Right lung (tissue), 5 donors: ENCODE data around the gene TPO. TPM values are rescaled to one million over a fixed set of nuclear protein-coding genes. Genes with fewer than 3 reads are reported as not detected.
"Not testable (repeated sequence)": the region's sequence is repeated elsewhere in the genome, so short reads cannot be mapped to it uniquely, and the experiment has no call there.

ENCODE experiments used
- DNase-seq, 2 donors: peaks; one replicate each; pipeline ENCODE4 v3.0.0-alpha.2; 2013
- polyA plus RNA-seq, 5 donors: library from polyadenylated mRNA; unstranded; fragments of 120-200 nt; gene quantifications; one replicate each; pipeline versions ENCODE4 v1.2.1 to v1.2.3, GENCODE V29; 2013; ENCODE audit warnings: inconsistent platforms in 1 of 5, low replicate concordance in 1 of 5; ENCODE audit not compliant: insufficient read length in 5 of 5, insufficient read depth in 1 of 5

Gene TPO
- polyA plus RNA-seq, 5 donors = 0.11 to 0.33 (median 0.18) TPM

GRCh38 chr2:1483551-1483950 is 70.3 kb downstream of the TPO start:
- no peak for DNase-seq

GRCh38 chr2:1484131-1484884 is 71.0 kb downstream of the TPO start:
- DNase-seq = no peak

DNA sequence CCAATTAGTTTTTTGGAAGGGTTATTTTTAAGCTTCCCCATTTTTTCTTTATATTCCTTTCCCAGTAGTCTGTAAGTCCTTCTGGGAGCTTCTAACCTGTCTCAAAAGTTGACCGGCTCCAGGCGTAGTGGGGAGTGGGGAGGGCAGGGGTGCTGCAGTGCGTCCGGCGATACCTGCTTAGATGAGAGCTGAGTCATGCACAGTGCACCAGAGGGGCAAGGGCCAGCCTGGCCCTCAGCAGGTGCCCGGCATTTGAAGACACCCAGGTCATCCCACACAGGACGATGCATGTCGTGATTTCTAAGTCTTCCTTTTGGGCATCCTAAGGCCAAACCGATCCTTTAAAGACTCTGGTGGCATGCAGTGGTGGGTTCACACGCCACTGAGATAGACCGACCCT is 73.4 kb downstream of the TPO start:
- DNase-seq = no peak

- no peak for DNase-seq
These were observed 74.5 kb downstream of the TPO start for GRCh38 chr2:1487758-1488157.

GRCh38 chr2:1488181-1488671 is 75.0 kb downstream of the TPO start:
- no peak for DNase-seq

DNA sequence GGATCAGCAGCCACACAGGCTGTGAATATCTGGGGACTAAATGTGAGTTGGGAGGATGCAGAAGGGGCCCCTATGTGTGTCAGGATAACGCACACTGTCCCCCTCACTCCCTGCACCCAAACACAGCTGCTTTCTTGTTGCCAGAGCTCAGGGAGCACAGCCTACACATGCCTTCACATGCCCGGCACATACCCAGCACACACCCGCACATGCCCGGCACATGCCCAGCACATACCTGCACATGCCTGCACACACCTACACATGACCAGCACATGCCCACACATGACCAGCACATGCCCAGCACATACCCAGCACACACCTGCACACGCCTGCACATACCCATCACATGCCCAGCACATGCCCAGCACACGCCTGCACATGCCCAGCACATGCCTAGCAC is 75.6 kb downstream of the TPO start:
- no peak for DNase-seq

GRCh38 chr2:1489486-1489885 is 76.2 kb downstream of the TPO start:
- DNase-seq = no peak

DNA sequence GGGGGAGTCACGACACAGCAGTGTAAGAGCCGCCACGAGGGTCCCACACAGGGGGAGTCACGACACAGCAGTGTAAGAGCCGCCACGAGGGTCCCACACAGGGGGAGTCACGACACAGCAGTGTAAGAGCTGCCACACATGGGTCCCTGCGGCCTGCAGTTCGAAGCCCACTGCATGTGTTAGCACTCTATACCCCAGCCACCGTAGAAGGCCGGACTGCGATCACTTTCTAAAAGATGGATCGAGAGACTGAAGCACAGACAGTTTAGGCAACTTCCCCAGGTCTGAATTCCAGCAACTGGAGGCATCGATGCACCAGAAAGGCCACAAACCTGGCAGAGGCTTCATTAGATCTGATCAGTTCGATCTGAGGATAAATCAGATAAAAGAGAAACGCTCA is 77.1 kb downstream of the TPO start:
- not testable (repeated sequence) for DNase-seq

GRCh38 chr2:1491751-1492150 is 78.5 kb downstream of the TPO start:
- no peak for DNase-seq

- DNase-seq = not testable (repeated sequence)
These were observed 79.0 kb downstream of the TPO start for GRCh38 chr2:1492231-1492630.

DNA sequence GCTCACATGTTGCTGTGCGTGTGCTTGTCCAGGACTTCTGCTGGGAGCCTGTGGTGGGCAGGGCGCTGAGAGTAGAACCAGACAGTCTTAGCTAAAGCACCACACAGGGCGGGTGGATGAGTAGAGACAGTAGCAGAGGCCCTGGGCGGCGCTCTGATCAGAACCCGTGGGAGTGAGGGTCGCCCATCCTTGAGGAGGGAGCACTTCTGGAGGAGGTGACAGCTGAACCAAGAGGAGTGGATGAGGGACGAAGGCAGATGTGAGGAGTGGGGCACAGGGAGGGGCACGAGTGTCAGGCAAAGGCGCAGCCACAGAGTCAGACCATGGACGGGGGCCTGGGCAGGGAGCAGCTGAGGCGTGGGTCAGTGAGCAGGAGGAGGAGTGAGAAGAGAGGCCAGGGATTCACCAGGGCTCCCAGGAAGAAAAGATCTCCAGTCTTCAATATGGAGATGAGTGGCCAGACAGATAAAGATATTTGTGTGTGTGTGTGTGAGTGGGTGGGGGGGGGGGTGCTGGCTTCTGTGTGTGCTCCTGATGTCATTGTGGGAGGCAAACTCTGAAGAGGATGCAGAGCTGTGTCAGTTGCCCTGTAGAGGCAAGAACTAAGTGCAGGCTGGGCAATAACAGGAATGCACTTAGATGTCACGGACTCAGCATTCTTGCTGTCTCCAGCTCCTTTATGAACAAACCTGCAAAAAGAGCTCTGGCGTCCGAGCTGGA is 79.6 kb downstream of the TPO start:
- no peak for DNase-seq

DNA sequence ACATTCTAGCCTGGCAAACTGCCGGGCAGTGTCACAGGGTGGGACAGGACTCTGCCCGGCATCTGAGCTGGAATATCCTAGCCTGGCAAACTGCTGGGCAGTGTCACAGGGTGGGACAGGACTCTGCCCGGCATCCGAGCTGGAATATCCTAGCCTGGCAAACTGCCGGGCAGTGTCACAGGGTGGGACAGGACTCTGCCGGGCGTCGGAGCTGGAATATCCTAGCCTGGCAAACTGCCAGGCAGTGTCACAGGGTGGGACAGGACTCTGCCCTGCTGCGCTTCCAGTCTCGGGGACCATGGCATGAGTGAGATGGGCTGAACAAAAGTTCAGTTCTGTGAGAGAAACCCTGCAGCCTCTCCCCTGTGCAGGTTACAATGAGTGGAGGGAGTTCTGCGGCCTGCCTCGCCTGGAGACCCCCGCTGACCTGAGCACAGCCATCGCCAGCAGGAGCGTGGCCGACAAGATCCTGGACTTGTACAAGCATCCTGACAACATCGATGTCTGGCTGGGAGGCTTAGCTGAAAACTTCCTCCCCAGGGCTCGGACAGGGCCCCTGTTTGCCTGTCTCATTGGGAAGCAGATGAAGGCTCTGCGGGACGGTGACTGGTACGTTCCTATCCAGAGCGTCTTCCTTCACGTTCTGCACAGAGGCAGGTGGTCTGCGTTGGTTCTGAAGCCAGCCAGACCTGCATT is 80.3 kb downstream of the TPO start:
- no peak for DNase-seq

DNA sequence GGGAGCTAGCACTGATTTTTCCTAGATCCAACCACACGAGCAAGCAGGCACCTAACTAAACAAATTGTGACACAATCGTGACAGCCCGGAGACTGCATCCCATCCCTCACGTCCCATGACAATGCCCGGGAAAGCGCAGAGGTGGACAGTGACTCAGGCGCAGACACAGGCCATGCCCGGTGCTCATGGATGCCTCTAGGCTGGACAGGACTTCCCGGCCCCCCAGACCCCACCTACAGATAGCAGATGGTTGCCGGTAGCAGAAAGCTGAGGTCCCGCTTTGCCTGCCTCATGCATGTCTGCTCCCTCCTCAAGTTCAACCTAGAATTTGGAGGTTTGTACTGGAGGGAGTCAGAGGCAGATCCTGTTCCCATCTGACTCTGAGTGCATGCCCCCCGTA is 81.0 kb downstream of the TPO start:
- DNase-seq = no peak

DNA sequence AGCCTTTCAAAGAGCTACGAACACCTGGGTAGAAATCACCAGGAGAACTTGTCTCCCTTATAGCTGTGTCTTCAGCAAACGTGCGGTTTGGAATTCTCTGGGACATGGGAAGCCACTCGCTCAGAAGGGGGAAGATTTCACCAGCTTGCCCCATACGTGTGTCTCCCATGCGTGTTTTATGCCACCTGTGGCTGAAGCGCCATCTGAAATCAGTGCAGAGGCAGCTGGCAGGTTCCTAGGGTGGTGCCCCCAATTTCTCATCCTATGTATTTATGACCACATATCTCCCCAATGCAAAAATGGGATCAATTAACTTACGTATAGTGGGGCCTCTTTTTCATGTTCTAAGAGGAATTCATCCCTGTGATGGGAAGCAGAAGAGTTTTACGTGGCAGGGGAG is 81.6 kb downstream of the TPO start:
- no peak for DNase-seq

GRCh38 chr2:1495676-1496358 is 82.6 kb downstream of the TPO start:
- no peak for DNase-seq

GRCh38 chr2:1496359-1496821 is 83.1 kb downstream of the TPO start:
- no peak for DNase-seq

- no peak for DNase-seq
These were observed 83.9 kb downstream of the TPO start for GRCh38 chr2:1497122-1497611.

GRCh38 chr2:1498176-1498575 is 84.9 kb downstream of the TPO start:
- no peak for DNase-seq

DNA sequence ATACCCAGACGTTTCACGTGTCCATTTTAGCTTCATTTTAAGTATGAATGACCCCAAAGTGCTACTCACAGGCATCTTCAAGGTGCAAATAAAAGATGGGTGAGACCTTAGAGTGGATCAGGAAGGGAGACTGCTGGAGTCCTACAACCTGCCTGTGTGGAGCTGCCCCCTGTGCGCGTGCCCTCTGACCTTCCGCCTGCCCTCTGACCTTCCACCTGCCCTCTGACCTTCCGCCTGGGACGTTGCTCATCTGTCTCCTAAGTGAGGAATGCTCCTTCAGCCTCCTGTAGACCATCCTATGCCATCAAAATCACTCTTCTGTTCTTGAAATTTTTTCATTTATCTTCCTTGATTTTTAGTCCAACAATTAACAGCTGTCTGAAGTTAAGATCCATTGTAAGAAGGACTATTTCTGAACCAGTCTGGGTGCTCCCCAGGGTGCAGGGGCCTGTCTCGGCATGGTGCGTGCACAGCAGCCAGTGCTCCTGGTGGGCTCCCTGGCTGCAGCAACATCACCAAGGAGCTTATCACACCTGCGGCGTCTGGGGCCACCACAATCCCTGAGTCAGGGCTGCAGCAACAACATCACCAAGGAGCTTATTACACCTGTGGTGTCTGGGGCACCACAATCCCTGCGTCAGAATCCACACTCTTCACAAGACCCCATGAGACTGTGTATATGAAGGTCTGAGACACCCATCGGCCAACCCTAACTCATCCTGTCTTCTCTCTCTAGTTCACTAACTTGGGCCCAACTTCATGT is 86.0 kb downstream of the TPO start:
- DNase-seq = no peak

- DNase-seq = no peak
These were observed 88.0 kb downstream of the TPO start for GRCh38 chr2:1501038-1501851.
